Keratinocyte (primary cell): ENCODE measurements around the gene XIRP1. TPM values are rescaled to one million over a fixed set of nuclear protein-coding genes. Genes with fewer than 3 reads are reported as not detected.

Experiments
- DNase-seq: peaks from one replicate; pipeline ENCODE4 v3.0.0-alpha.2; 2011; ENCODE audit warnings: low read depth, missing footprints, low spot score
- FAIRE-seq: peaks from 2 replicates; lab custom pipeline; 2011; peaks lifted over from hg19 to GRCh38; lab: Jason Lieb, UNC
- H2AFZ ChIP-seq: 2 replicates; pipeline ENCODE4 v1.6.0; 2012; ENCODE audit warnings: low read length, control low read depth, inconsistent platforms; ENCODE audit not compliant: control insufficient read depth
- H3K27ac ChIP-seq: 2 replicates; pipeline ENCODE4 v1.5.1; 2011; ENCODE audit warnings: low read length; ENCODE audit not compliant: control insufficient read depth, insufficient read depth
- H3K27me3 ChIP-seq: 3 replicates; pipeline ENCODE4 v1.6.0; 2011; ENCODE audit warnings: low read length; ENCODE audit not compliant: control insufficient read depth, insufficient read depth; ENCODE audit errors: extremely low read depth
- H3K36me3 ChIP-seq, 2 experiments: 2 replicates in 1 of 2; 3 replicates in 1 of 2; pipeline ENCODE4 v1.5.1; 2011; ENCODE audit warnings: low read length in 2 of 2, mild to moderate bottlenecking in 1 of 2; ENCODE audit not compliant: control insufficient read depth in 2 of 2, insufficient read depth in 2 of 2; ENCODE audit errors: extremely low read depth in 1 of 2
- H3K4me1 ChIP-seq: 3 replicates; pipeline ENCODE4 v1.5.1; 2011; ENCODE audit warnings: low read length; ENCODE audit not compliant: control insufficient read depth, insufficient read depth; ENCODE audit errors: extremely low read depth
- H3K4me2 ChIP-seq: 3 replicates; pipeline ENCODE4 v1.6.0; 2011; ENCODE audit warnings: low read depth, low read length; ENCODE audit not compliant: control insufficient read depth, insufficient read depth; ENCODE audit errors: extremely low read depth
- H3K4me3 ChIP-seq, 3 experiments: fragments of 200-600 bp in 1 of 3; sonication (generic) in 1 of 3; 2 replicates in 2 of 3; 3 replicates in 1 of 3; pipeline ENCODE4 v1.5.1; 2011 to 2016; ENCODE audit warnings: low read length in 3 of 3, mild to moderate bottlenecking in 3 of 3, control low read depth in 2 of 3, inconsistent platforms in 1 of 3, low read depth in 1 of 3, mixed read lengths in 1 of 3, mixed run types in 1 of 3, moderate library complexity in 1 of 3; ENCODE audit not compliant: control insufficient read depth in 2 of 3, insufficient read depth in 2 of 3; ENCODE audit errors: extremely low read depth in 1 of 3
- H3K79me2 ChIP-seq: 2 replicates; pipeline ENCODE4 v1.6.0; 2012; ENCODE audit warnings: low read length; ENCODE audit not compliant: control insufficient read depth, insufficient read depth
- H3K9ac ChIP-seq: 3 replicates; pipeline ENCODE4 v1.6.0; 2011; ENCODE audit warnings: low read length; ENCODE audit not compliant: control insufficient read depth, insufficient read depth; ENCODE audit errors: extremely low read depth
- H3K9me1 ChIP-seq: 3 replicates; pipeline ENCODE4 v1.6.0; 2011; ENCODE audit warnings: low read length; ENCODE audit not compliant: control insufficient read depth, insufficient read depth; ENCODE audit errors: extremely low read depth
- H3K9me3 ChIP-seq: 2 replicates; pipeline ENCODE4 v1.5.1; 2012; ENCODE audit warnings: low read depth, low read length; ENCODE audit not compliant: control insufficient read depth
- H4K20me1 ChIP-seq: 3 replicates; pipeline ENCODE4 v1.6.0; 2011; ENCODE audit warnings: low read length; ENCODE audit not compliant: control insufficient read depth, insufficient read depth; ENCODE audit errors: extremely low read depth
- CTCF ChIP-seq, 3 experiments: IDR thresholded peaks in 1 of 3; conservative IDR thresholded peaks in 1 of 3; optimal IDR thresholded peaks in 1 of 3; 2 replicates in 2 of 3; 3 replicates in 1 of 3; pipeline versions ENCODE3 to v1.5.1; 2011; ENCODE audit warnings: low read length in 3 of 3, mild to moderate bottlenecking in 3 of 3, moderate library complexity in 2 of 3, control low read depth in 1 of 3, inconsistent platforms in 1 of 3; ENCODE audit not compliant: insufficient read depth in 2 of 3; ENCODE audit errors: extremely low read depth in 1 of 3
- EZH2 ChIP-seq: IDR thresholded peaks from one replicate; pipeline ENCODE4 v1.6.1; 2012; ENCODE audit warnings: inconsistent platforms, mild to moderate bottlenecking, low read length, moderate library complexity
- dilution Hi-C: fragments of 300-500 bp; cut with MboI; formaldehyde crosslinking; loops from one replicate; pipeline ENCODE4 v1.7.0; 2020; ENCODE audit warnings: low sequenced_read_pairs; ENCODE audit not compliant: extremely low pct_ligation_motif_present
- polyA plus RNA-seq, 5 experiments: library from polyadenylated mRNA; depleted of rRNA in 3 of 5; stranded (reverse) in 3 of 5; stranded (forward) in 1 of 5; unstranded in 1 of 5; fragments of >200 nt; gene quantifications; 1 replicate in 1 of 5; 2 replicates in 3 of 5; 3 replicates in 1 of 5; pipeline versions ENCODE4 v1.2.1 to v1.2.3, GENCODE V29; 2011 to 2012; ENCODE audit warnings: missing spikeins in 2 of 5, low read depth in 1 of 5, low replicate concordance in 1 of 5

Gene XIRP1
- polyA plus RNA-seq, 1 donor (not counting 4 experiments of a cell fraction or from before 2014, with no cell fraction given) = not detected

- no peak for FAIRE-seq
These were observed 9.7 kb upstream of the XIRP1 start for GRCh38 chr3:39202094-39202493.

GRCh38 chr3:39196671-39197356 is 4.4 kb upstream of the XIRP1 start:
- Histone ChIP-seq H3K9ac (no peak overlapping the region), H3K4me2 (no peak overlapping the region), H4K20me1 (no peaks in the 10 kb centered on the region), H3K4me1 (no peaks in the 10 kb centered on the region), H3K27me3 (peaks cover 3% of the 10 kb centered on the region), H3K4me3 (no peak overlapping the region), H3K27ac (no peak overlapping the region), H3K79me2 (no peaks in the 10 kb centered on the region), H2AFZ (no peak overlapping the region), H3K9me3 (no peaks in the 10 kb centered on the region), H3K9me1 (no peaks in the 10 kb centered on the region), H3K36me3 (no peaks in the 10 kb centered on the region)
- DNase-seq (no peak), FAIRE-seq (no peak)
- no peak for TF ChIP-seq EZH2
- no peak for TF ChIP-seq CTCF (optimal IDR thresholded peaks at IDR 0.05 in 1 of 3, IDR thresholded peaks at IDR 0.05 in 1 of 3, conservative IDR thresholded peaks at IDR 0.05 in 1 of 3; ENCODE audit: extremely low read depth in 1 of 3, insufficient read depth in 2 of 3, low read length in 3 of 3)
- dilution Hi-C loops = no loop called here

More at GRCh38 chr3:39202094-39202493, 9.7 kb upstream of the XIRP1 start:
- no peak overlapping the region for H2AFZ ChIP-seq
- no peaks in the 10 kb centered on the region for H3K4me1 ChIP-seq
- H3K4me3 ChIP-seq = no peak overlapping the region
- H3K27me3 ChIP-seq = peaks cover 24% of the 10 kb centered on the region
- H3K79me2 ChIP-seq = no peaks in the 10 kb centered on the region
- no peak overlapping the region for H3K27ac ChIP-seq
- TF ChIP-seq EZH2 = no peak
- TF ChIP-seq CTCF (optimal IDR thresholded peaks at IDR 0.05 in 1 of 3, IDR thresholded peaks at IDR 0.05 in 1 of 3, conservative IDR thresholded peaks at IDR 0.05 in 1 of 3; ENCODE audit: extremely low read depth in 1 of 3, insufficient read depth in 2 of 3, low read length in 3 of 3) = no peak
- H3K9me3 ChIP-seq = no peaks in the 10 kb centered on the region
- H3K9me1 ChIP-seq = no peaks in the 10 kb centered on the region
- dilution Hi-C loops = no loop called here
- no peak overlapping the region for H3K4me2 ChIP-seq
- H4K20me1 ChIP-seq = no peaks in the 10 kb centered on the region
- H3K36me3 ChIP-seq = no peaks in the 10 kb centered on the region
- no peak for DNase-seq
- no peak overlapping the region for H3K9ac ChIP-seq
